ENCODE results near the gene PKNOX2. TPM values are rescaled to one million over a fixed set of nuclear protein-coding genes. Genes with fewer than 3 reads are reported as not detected.

The PKNOX2 gene
- total and polyA plus RNA-seq, 9 of the 15 experiments (the other 6 are each of a cell fraction or from before 2014, with no cell fraction given): not detected

- Histone ChIP-seq H3K27ac (ENCODE audit: extremely low read depth, low read depth, low read length) (no peak overlapping the region), H3K4me2 (ENCODE audit: insufficient read depth, low read length) (no peak overlapping the region), H2AFZ (ENCODE audit: low read depth, low read length) (no peak overlapping the region), H3K9me1 (ENCODE audit: control insufficient read depth, insufficient read depth, low read length) (no peaks in the 10 kb centered on the region), H3K9ac (ENCODE audit: insufficient read depth in 1 of 2, low read depth in 2 of 2, low read length in 2 of 2) (no peak overlapping the region), H3K36me3 (ENCODE audit: control insufficient read depth, insufficient read depth, low read length) (no peaks in the 10 kb centered on the region), H4K20me1 (replicated peaks; ENCODE audit: control insufficient read depth, insufficient read depth, low read length) (peaks cover 13% of the 10 kb centered on the region; the same call in 1 of the 2 replicates), H3K4me1 (replicated peaks in 1 of 2; ENCODE audit: control insufficient read depth in 2 of 2, insufficient read depth in 2 of 2, low read length in 2 of 2) (peaks cover 0 to 3% of the 10 kb centered on the region in 2 experiments; a peak in 2 of 5 replicates), H3K9me3 (replicated peaks; ENCODE audit: control insufficient read depth, insufficient read depth, low read depth, low read length) (no peaks in the 10 kb centered on the region), H3K27me3 (ENCODE audit: control insufficient read depth in 2 of 2, insufficient read depth in 2 of 2, low read length in 2 of 2) (peaks cover 56 to 85% of the 10 kb centered on the region in 2 experiments), H3K79me2 (ENCODE audit: control insufficient read depth, insufficient read depth, low read length) (no peaks in the 10 kb centered on the region), H3K4me3 (no peak overlapping the region)
- no peak for ATAC-seq
- in situ Hi-C loops (cut with MboI) (no loop called here), intact Hi-C loops (cut with micrococcal nuclease) (no loop called here)
- no TSS peak for BruUV-seq (replicated peaks)
- POLR2A ChIA-PET: interaction anchor here (2.0 kb wide), 1 partner anchor 12 kb away, joined by 6 read pairs; no protein-coding TSS in a partner anchor
- no peak for FAIRE-seq
- 15% methylated on average over 9 of the region's 12 CpGs for WGBS (ENCODE audit: insufficient coverage, low coverage, missing lambda C conversion rate)
- CTCF ChIA-PET (ENCODE audit: low intra/inter-chr PET ratio): no interaction called here
- TF ChIP-seq SMARCA4 (IDR thresholded peaks at IDR 0.05) (no peak), MYNN (IDR thresholded peaks at IDR 0.05) (no peak), MYNN (CRISPR knock-in tag; IDR thresholded peaks at IDR 0.05) (no peak), HNRNPK (IDR thresholded peaks at IDR 0.05; ENCODE audit: low read depth, low read length, poor library complexity, severe bottlenecking) (no peak), THRB (CRISPR knock-in tag; conservative IDR thresholded peaks at IDR 0.05) (no peak)
- no peak for DNase-seq (ENCODE audit: extremely low read depth in 1 of 4, low spot score in 3 of 4)
Observed at GRCh38 chr11:125410091-125410490, 245.5 kb downstream of the PKNOX2 start.

- H3K36me3 ChIP-seq (ENCODE audit: control insufficient read depth, insufficient read depth, low read length): no peaks in the 10 kb centered on the region
- H3K27me3 ChIP-seq (ENCODE audit: control insufficient read depth in 2 of 2, insufficient read depth in 2 of 2, low read length in 2 of 2): peaks cover 51 to 74% of the 10 kb centered on the region in 2 experiments
- 3% methylated on average over 7 of the region's 7 CpGs for WGBS (ENCODE audit: insufficient coverage, low coverage, missing lambda C conversion rate)
- DNase-seq (ENCODE audit: extremely low read depth in 1 of 4, low spot score in 3 of 4) (no peak), ATAC-seq (no peak), FAIRE-seq (no peak)
- H2AFZ ChIP-seq (ENCODE audit: low read depth, low read length): no peak overlapping the region
- intact Hi-C loops (cut with micrococcal nuclease): no loop called here
- POLR2A ChIA-PET: interaction anchor here (1.2 kb wide), 1 partner anchor 18 kb away, joined by 3 read pairs; no protein-coding TSS in a partner anchor
- no peaks in the 10 kb centered on the region for H3K9me1 ChIP-seq (ENCODE audit: control insufficient read depth, insufficient read depth, low read length)
- no peaks in the 10 kb centered on the region for H3K79me2 ChIP-seq (ENCODE audit: control insufficient read depth, insufficient read depth, low read length)
- peaks cover 0 to 3% of the 10 kb centered on the region in 2 experiments; a peak in 1 of 5 replicates for H3K4me1 ChIP-seq (replicated peaks in 1 of 2; ENCODE audit: control insufficient read depth in 2 of 2, insufficient read depth in 2 of 2, low read length in 2 of 2)
- H3K4me2 ChIP-seq (ENCODE audit: insufficient read depth, low read length): no peak overlapping the region
- H3K4me3 ChIP-seq: no peak overlapping the region
- BruUV-seq (replicated peaks): no TSS peak
- H3K27ac ChIP-seq (ENCODE audit: extremely low read depth, low read depth, low read length): no peak overlapping the region
- no peaks in the 10 kb centered on the region for H3K9me3 ChIP-seq (replicated peaks; ENCODE audit: control insufficient read depth, insufficient read depth, low read depth, low read length)
- CTCF ChIA-PET (ENCODE audit: low intra/inter-chr PET ratio): no interaction called here
- in situ Hi-C loops (cut with MboI): no loop called here
- peaks cover 8% of the 10 kb centered on the region; the same call in 1 of the 2 replicates for H4K20me1 ChIP-seq (replicated peaks; ENCODE audit: control insufficient read depth, insufficient read depth, low read length)
- no peak overlapping the region for H3K9ac ChIP-seq (ENCODE audit: insufficient read depth in 1 of 2, low read depth in 2 of 2, low read length in 2 of 2)
- TF ChIP-seq HMBOX1 (IDR thresholded peaks at IDR 0.05): no peak
- TF ChIP-seq STAT6 (CRISPR knock-in tag; IDR thresholded peaks at IDR 0.05): no peak
- TF ChIP-seq RBM25 (IDR thresholded peaks at IDR 0.05; ENCODE audit: low read depth, low read length, severe bottlenecking): no peak
- TF ChIP-seq RBM14 (IDR thresholded peaks at IDR 0.05; ENCODE audit: borderline replicate concordance, insufficient read depth, low read depth, low read length): no peak
- no peak for TF ChIP-seq ZNF75A (CRISPR knock-in tag; IDR thresholded peaks at IDR 0.05)
- TF ChIP-seq TAL1 (IDR thresholded peaks at IDR 0.05): no peak
- TF ChIP-seq GATA2 (CRISPR knock-in tag; IDR thresholded peaks at IDR 0.05): no peak
- TF ChIP-seq RBM34 (IDR thresholded peaks at IDR 0.05; ENCODE audit: borderline replicate concordance, insufficient read depth, low read length): no peak
Observed at GRCh38 chr11:125412177-125412496, 247.6 kb downstream of the PKNOX2 start.
